ENCODE measurements around the gene IL37.
A peak's percentile ranks its signal among the peaks of the same experiment; 100 is the strongest.
"Not testable (repeated sequence)": the region's sequence is repeated elsewhere in the genome, so short reads cannot be mapped to it uniquely, and the experiment has no call there.

IL37 gene

DNA sequence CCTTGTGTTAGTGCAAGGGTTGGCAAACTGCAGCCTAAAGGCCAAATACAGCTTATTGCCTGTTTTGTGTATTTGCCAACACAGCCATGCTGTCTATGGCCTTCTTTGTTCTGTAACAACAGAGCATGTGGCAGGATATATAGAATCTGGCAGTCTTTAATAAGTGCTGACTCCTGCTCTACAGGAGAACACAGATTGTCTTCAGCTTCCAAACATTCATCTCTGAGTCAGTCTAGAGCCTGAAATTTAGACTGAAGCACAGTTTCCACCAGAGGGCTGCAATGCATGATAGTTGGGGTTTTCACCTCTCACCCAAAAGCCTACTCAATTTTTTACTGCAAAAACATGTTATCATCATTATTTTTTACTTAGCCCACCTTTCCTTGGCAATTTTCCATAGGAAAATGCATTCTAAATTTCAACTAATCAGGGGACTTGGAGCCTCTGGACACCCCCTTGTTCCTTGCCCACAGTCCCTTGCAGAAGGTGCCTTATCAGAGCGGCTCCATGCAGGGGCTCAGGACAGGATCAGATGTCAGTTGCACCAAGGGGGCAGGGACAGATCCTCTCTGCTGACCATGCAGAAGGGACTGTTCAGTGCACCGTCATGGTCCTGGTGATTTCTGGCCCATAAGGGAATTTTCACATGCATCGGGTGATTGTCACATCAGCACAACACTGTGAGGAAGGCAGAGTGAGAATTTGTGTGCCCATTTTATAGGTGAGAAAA, 12.4 kb downstream of the IL37 start:
- no peak for DNase-seq (ENCODE audit: low read depth in 2 of 2)

DNA sequence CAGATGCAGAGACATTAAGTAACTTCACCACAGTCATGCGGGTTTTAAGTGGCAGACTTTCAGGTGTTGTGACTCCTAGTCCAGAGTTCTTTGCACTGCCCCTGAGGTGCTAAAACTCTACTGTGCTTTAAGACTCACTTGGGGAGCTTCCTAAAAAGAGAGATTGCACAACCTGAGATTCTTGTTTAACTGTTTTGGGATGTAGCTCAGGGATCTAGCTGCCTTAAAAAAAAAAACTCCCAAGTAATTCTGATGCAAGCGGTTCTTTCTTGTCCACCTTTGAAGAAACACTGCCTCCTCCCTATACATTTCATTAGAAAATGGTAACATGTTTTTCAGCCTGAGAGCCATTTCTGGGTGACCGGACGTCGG, 13.0 kb downstream of the IL37 start:
- no peak for DNase-seq (ENCODE audit: low read depth in 2 of 2)

DNA sequence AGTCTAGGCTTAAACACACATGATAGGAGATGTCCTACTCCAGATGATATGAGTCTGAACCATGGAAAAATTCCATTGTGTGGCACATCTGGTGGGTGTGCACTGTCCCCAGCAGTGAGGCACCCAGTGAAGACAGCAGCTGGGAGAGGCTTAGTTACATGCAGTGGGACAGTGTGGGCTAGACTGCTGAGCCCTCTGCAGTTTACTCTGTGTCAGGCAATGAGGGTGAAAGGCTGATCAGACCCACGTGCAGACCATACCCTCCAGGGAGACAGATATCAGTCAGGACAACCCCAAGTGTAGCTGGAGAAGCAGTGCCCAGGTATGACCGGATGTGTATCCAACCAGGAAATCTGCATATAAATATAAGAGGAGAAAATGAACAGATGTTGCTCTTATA, 13.4 kb downstream of the IL37 start:
- DNase-seq (ENCODE audit: low read depth in 2 of 2), result no peak

DNA sequence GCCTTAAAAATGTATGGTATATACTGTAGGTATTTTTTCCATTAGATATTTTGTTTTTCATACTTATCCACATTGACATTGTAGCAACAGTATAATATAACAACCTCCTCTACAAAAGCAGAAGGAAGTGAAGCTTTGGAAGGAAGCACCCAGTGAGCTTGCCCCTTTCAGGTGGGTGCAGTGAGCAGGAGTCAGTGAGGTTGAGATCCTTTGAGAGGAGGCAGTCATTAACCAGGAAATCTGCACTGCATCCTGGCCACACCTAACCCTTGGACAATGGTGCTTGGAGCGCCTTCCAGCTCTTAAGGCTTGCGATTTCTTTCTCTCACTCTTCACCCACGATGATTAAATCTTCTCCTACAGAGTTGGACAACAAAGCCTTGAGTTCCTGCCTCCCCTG, 13.9 kb downstream of the IL37 start:
- no peak for DNase-seq (ENCODE audit: low read depth in 2 of 2)

DNA sequence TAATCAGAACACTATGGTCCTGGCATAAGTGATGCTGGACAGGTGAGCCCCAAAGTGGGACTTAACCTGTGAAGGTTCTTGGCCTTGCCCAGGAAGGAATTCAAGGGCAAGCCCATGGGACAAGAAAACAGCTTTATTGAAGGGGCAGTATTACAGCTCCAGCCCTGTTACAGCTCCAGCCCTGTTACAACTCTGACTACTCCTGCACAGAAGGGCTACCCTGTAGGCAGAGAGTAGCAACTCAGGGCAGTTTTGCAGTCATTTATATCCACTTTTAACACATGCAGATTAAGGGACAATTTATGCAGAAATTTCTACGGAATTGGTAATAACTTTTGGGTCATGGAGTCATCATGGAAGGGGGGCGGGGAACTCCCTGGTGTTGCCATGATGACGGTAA, 15.7 kb downstream of the IL37 start:
- no peak for DNase-seq (ENCODE audit: low read depth in 2 of 2)

DNA sequence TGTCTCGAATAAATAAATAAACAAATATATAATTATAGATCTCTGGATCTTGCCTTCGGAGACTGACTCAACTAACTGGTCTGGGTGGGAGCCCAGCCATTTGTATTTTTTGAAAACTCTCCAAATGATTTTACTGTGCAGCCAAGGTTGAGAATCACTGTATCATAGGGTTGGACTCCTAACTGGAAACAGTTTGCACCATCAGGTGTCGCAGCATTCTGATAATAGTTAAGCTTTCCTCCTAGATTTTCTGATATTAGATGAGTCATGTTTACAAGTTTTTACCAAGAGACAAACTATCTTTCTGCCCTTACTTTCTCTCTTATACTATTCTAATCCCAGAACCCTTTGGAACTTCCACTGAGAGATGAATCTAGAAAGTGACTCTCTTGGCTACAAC, 16.8 kb downstream of the IL37 start:
- DNase-seq (ENCODE audit: low read depth in 2 of 2), result no peak

DNA sequence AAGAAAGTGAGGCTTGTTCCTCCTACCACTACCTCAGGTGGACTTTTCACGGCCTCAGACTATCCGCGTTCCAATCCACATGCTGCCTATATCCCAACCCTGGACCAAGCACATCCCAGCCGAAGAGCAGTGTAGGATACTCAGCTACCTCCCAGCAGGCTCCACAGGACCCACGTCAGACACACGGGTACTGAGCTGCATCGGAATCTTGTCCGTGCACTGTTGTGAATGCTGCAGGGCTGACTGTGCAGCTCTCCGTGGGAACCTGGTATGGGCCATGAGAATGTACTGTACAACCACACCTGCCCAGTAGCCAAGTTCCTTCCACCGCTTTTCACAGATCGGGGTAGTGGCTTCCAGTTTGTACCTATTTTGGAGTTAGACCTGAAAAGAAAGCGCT, 22.3 kb downstream of the IL37 start:
- DNase-seq (ENCODE audit: low read depth in 2 of 2), result no peak

DNA sequence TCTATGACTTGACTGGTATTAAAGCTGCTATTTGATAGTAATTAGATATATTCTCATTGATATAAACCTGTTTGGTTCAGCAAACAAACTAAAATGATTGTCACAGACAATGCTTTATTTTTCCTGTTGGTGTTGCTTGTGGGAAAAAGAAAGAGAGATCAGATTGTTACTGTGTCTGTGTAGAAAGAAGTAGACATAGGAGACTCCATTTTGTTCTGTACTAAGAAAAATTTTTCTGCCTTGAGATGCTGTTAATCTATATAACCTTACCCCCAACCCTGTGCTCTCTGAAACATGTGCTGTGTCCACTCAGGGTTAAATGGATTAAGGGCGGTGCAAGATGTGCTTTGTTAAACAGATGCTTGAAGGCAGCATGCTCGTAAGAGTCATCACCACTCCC, 23.2 kb downstream of the IL37 start:
- not testable (repeated sequence) for DNase-seq (ENCODE audit: low read depth in 2 of 2)

DNA sequence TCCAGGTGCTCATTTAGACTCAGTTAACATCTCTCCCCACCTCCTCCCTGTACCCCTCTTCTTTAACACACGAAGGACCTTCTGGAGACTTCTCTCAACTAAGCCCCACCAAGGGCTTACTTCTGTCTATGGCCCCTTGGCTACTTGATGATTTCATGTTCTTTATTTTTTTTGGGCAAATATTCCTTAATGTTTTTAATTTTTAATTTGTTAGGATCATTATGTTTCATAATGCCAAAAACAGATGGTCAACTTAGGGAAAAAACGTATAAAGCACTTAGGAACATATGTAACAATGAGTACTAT, 25.9 kb downstream of the IL37 start:
- no peak for DNase-seq (ENCODE audit: low read depth in 2 of 2)

DNA sequence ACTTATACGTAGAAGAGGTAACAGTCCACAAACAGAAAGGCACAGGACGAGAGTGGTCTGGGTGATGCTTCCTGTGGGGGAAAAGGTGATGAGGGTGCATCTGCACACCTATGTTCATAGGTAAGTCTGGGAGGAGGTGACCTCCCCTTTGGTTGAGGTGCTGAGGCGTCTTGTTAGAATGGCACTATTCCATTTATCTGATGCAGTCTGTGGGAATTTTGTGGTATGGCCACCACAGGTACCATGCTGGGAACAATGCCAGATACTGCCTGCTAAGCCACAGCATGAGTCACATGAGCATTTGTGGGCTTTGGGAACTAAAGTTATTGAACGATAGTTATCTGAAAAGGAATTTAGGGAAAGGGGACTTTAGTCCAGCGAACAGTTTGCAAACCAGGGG, 27.9 kb downstream of the IL37 start:
- no peak for DNase-seq (ENCODE audit: low read depth in 2 of 2)

DNA sequence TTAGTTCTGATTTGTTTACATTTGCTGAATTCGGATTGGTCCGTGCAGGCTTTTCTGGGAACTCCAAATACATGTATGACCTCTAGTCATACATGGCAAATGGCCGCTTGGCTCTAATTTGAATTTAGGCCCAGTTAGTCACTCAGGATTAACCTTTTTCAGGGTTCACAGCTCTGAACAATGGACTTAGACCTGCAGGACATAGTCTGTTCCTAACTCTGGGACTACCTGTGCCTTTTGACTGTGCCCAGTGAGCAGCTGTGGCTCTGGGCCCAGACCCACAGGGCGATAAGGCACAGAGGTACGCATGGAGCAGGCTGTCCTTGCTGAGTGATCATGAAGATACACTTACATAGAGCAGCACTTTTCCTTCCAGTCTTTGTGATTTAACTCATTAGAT, 28.5 kb downstream of the IL37 start:
- DNase-seq (ENCODE audit: low read depth in 2 of 2), result no peak

DNA sequence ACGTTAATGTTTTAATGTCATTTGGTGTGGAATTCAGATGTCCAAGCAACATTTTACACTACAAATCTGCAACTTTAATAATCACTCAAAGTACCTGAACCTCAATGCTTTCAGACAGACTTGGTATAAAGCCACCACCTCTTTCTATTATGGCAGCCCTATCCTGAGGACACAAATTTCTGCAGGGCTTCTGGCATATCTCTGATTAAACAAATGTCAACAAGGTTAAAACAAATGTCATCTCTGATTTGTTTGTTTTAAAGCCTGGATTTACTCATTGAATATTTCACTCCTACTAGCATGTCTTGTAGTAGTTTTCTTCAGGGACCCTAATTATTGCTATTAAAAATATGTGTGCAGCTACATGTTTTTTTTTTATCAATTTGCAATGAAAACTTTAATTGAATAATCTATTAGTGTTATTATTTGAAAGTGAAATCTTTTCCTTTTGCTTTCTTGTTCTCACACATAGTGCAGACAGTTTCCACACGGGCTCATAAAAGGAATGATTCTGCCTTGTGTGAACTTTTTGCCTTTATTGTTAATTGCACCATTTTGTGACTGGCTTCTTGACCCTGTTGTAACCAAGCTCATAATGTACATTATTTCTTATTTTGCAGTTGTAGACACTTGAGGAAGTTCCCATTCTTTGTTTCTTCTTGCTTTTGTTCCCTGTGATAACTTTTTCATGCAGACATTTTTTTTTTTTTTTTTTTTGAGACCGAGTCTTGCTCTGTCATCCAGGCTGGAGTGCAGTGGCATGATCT, 30.1 kb downstream of the IL37 start:
- no peak for DNase-seq (ENCODE audit: low read depth in 2 of 2)

DNA sequence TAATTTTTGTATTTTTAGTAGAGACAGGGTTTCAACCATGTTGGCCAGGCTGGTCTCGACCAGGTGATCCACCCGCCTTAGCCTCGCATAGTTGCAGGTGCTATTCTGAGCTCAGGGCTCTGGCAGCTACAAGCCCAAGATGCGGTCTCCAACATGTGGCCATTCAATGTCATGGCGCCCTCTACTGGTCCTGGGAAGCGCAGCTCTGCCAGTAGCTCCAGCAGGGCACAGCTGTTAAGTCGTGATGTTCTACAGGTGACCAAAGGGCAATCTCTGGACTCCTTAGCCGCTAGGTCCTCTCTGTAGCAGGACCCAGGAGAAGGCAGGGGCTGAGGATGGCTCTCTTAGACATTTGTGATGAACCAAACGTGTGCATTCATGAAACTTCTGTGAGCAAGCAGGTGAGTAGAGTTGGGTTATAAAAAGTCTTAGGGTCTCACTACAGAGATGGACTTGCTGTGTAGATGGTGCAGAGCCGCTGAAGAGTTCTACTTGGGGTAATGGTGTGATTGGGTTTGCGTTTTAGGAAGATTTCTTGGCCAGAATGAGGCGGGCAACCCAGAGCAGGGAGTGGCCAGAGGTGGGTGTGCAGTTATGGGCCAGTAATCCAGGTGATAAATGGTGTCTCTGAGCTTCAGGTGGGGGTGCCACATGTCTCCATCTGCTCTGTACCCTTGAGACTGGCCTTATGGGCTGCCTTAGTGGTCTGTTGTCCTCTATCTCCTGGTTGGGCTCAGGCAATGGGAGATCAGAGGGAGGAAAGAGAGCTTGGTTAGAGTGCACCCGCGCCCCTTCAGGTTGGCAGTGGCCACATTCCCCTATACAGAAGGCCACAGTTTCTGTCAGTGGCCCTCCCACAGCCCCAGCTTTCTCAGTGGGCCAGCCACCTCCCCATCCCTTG, 31.0 kb downstream of the IL37 start:
- peak; percentile 21 to 22 for DNase-seq (ENCODE audit: low read depth in 2 of 2)

DNA sequence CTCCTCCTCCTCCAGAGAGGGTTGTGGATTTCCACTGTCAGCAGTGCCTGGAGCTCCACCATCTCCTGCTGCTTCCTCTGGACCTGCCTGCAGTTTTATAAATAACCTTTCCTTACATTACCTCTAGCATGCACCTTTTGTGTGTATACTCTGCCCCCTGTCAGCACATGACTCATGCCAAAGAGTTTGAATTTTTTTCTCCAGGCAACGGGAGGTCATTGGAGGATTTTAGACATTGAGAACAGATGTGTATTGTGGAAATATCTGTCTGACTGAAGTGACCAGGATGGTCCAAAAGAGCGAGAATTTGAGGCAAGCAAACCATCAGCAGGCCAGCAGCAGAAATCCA, 31.7 kb downstream of the IL37 start:
- no peak for DNase-seq (ENCODE audit: low read depth in 2 of 2)

DNA sequence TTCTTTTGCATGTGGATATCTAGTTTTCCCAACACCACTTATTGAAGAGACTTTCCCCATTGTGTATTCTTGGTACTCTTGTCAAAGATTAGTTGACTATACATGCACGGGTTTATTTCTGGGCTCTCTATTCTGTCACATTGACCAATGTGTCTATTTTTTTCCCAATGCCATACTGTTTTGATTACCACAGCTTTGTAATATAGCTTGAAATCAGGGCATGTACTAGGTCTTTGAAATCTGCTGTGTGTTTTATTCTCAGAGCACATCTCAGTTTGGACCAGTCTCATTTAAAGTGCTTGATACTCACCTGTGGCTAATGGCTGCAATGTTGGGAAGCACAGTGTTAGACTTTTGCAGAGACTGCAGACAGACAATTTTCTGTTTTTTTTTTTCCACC, 34.0 kb downstream of the IL37 start:
- no peak for DNase-seq (ENCODE audit: low read depth in 2 of 2)

DNA sequence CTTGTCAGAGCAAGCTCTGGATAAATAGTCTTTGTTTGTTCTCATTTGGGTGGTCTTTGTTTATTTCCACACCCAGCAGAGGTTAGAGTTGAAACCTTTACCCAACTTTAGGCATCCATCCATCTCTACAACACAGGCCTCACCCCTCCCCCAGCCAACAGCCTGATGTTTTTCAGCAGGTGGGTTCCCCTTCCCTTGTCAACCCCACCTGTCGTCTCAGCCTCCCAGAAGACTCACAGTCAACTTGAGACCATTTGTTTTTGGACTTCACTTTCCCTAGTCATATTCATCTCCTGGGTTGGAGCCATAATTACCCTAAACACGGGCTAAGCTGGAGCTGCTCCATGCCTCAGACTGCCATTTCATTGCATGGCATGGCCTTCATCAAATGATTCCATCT, 35.1 kb downstream of the IL37 start:
- DNase-seq (ENCODE audit: low read depth in 2 of 2), result no peak

DNA sequence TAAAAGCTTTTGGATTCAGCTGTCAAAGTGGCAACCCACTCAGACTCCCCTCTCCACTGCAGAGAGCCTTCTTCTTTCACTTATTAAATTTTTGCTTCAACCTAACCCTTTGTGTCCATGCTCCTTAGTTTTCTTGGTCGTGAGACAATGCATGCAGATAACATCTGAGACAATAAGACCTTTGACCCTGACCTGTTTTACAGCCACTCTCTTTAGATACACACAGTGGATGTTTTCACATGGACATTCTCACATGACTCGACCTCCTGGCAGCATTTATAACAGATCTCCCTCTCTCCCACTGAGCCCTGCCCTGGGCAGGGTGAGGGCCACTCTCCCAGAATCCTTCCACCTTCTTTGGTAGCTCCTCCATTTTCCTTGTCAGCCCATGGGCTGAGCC, 36.4 kb downstream of the IL37 start:
- no peak for DNase-seq (ENCODE audit: low read depth in 2 of 2)

DNA sequence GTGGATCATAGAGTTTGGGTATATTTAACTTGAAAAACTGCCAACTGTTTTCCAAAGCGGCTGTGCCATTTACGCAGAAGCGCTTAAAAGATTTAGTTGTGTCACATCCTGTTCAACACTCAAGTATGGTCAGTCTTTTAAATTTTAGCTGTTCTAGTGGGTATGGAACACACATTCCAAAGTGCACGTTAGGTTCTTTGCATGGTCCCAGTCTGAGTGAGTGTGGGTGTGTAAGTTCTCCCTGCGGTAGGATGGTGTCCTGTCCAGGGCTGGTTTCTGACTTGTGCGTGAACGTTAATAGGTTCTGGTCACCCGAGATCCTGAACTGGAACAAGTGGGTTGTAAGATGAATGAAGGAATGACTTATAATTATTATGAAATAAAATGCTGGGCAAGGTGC, 38.5 kb downstream of the IL37 start:
- no peak for DNase-seq (ENCODE audit: low read depth in 2 of 2)

DNA sequence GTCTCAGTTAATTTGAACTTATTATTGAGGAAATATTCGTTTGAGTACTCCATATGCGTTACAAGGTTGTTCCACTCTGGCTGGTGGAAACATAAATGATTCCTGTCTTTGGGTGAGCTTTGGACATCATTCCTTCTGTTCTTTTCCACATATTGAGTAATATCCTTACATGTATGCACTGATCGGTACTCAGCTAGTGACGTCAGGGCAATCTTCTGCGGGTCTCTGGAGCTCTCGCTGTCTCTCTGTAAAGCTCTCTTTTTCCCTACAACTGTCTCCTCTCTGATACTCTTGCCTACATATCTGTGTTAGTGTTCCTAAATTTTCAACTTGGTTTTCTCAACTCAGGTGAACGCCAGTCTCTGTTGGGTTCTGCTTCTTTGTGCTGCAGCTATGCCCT, 43.4 kb downstream of the IL37 start:
- DNase-seq (ENCODE audit: low read depth in 2 of 2), result no peak

DNA sequence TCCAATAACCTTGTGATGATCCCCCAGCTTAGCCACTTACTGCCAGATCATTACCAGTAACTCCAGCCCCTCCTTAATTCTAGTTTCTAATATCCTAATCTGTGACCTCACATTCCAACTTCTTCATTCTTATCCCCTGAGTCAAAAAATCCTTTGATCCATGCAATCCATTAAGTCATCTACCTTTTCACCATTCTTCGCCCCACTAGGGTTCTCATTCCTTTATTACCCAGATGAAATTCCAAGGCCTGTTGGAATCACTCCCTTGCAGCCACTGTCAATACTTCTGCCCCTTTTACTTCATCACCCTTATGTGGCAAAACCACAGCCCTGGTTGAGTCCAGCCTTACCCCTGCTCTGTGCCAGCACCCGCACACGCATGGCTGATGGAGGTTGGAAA, 46.5 kb downstream of the IL37 start:
- no peak for DNase-seq (ENCODE audit: low read depth in 2 of 2)

DNA sequence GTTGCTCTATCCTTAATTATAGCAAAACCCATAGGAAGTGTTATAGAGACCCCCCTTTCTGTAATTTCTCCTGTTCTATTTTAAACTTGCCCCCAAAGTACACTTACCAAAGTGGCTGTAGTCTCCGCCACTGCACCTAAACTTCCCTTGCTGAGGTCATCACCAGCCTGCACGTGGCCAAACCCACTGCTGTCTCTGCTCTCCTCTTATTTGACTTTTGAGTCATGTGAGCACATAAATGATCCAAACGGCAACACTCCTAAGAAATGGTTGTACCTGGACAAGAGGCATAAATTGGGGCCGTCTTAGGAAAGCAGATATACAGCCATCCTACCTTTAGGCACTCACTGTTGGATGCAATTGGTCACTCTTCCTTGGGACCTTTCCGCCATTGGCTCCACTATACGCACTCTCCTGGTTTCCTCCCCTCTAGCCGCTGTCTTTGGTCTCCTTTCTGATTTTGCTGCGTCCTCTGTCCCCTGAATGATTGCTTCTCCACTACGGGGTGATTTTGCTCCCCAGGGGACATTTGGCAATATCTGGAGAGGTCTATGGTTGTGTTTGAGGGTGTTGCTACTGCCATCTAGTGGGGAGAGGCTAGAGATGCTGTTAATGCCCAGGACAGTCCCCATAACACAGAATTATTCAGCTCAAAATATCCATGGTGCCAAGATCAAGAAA, 47.6 kb downstream of the IL37 start:
- peak; percentile 10 to 17 for DNase-seq (ENCODE audit: low read depth in 2 of 2)

DNA sequence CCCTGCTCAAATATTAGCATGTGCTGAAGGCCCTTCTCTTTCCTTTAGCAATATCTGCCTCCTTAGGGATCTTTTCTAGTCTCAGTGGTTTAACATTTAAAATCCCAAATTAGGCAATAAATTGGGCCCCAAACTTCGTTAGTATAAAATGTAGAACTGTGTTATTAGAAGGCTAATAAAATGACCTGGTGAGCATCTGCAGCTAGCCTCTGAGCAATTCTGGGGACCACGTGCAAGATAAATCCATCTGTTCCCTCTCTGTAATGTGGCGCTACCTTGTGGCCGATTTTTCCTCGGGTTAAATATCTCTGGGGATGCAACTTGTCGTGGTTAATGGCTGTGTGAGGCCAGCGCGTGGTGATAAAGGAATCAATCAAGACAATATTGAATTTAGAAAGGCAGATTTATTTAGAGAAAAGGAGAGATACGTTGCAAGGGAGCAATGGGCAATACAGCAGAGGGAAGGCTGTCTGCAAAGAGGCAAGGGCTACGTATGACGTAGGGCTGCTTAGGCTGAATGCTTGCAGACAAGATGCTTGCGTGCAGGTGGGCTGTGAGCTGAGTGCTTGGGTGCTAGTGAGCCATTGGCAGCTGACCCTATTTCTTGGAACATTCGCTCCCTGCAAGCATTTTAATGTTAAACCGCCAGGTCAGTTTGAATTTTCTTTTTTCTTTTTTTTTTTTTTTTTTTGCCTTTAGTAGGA, 48.3 kb downstream of the IL37 start:
- no peak for DNase-seq (ENCODE audit: low read depth in 2 of 2)
